ENCODE measurements around the gene MFNG.
A peak's percentile ranks its signal among the peaks of the same experiment; 100 is the strongest.

Gene MFNG

DNA sequence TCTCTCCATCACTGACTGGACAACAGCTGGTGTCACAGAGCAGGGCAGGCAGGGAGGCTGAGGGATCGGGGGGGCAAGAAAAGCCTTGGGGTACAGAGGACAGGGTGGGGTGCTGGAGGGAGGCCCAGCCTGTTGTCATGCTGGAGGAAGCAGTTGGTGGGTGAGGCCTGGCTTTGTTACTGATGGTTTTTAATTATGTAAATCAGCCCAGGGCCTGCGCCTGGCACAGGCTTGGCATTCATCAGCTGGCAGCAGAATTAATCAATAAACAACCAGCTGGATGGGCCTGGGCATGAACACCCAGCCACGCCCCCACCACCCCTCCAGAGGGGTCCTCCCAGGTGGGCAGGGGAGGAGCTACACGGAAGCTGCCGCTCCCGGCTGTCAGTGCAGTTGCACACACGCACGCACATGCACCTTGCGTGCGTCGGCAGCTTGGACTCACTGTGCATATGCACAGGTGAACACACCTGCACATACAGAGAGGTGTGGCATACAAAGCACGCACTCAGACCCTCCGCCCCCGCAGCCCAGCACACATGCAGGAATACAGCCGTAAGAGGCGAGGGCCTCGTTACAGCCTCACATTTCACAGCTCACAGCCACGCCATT lies 37.6 kb downstream of the MFNG start:
- DNase-seq (ENCODE audit: low read depth) = no peak

GRCh38 chr22:37445501-37445900 lies 40.7 kb downstream of the MFNG start:
- no peak for DNase-seq (ENCODE audit: low read depth)

- DNase-seq (ENCODE audit: low read depth) = no peak
Observed at GRCh38 chr22:37443977-37444376, 42.2 kb downstream of the MFNG start.

DNA sequence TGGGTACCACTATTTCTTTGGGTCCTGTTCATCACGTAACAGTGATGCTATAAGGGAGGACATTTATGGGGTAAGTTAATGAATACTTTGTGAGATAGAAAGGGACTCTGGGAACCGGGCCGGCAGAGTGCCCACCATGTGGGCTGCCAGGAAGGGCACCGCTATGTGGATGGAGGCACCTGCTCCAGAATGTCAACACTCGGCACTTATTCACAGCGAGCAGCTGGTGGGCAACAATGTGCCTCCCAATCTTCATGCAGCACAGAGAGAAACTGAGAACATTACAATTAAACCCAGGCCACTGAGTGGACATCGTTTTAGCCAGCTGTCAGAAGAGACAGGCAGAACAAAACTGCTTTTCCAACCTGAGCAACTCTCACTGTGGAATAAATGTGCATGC lies 43.1 kb downstream of the MFNG start:
- DNase-seq (ENCODE audit: low read depth) = no peak

GRCh38 chr22:37442537-37442936 lies 43.6 kb downstream of the MFNG start:
- no peak for DNase-seq (ENCODE audit: low read depth)

- DNase-seq (ENCODE audit: low read depth) = no peak
Observed at GRCh38 chr22:37442135-37442534, 44.0 kb downstream of the MFNG start.

- DNase-seq (ENCODE audit: low read depth) = no peak
Observed at GRCh38 chr22:37440875-37441274, 45.3 kb downstream of the MFNG start.

GRCh38 chr22:37439347-37439746 lies 46.8 kb downstream of the MFNG start:
- DNase-seq (ENCODE audit: low read depth) = no peak

- no peak for DNase-seq (ENCODE audit: low read depth)
Observed at GRCh38 chr22:37435970-37436603, 50.1 kb downstream of the MFNG start.

- no peak for DNase-seq (ENCODE audit: low read depth)
Observed at GRCh38 chr22:37433786-37434185, 52.4 kb downstream of the MFNG start.

DNA sequence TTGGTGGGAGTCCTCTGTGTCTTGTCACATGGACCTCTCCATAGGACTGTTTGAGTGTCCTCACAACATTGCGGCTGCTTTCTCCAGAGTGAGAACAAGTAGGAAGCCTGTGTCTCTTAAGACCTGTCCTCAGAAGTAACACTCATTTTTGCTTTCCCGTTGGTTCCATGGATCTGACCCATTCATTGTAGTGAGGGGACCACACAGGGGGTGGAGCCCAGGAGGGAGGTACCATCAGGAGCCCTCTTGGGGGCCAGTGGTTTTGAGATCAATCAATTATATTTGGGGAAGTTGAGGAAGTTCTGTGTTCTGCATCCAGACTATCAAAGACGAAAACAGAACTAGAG lies 53.5 kb downstream of the MFNG start:
- no peak for DNase-seq (ENCODE audit: low read depth)

GRCh38 chr22:37431801-37432707 lies 54.1 kb downstream of the MFNG start:
- DNase-seq (ENCODE audit: low read depth) = peak; percentile 97

DNA sequence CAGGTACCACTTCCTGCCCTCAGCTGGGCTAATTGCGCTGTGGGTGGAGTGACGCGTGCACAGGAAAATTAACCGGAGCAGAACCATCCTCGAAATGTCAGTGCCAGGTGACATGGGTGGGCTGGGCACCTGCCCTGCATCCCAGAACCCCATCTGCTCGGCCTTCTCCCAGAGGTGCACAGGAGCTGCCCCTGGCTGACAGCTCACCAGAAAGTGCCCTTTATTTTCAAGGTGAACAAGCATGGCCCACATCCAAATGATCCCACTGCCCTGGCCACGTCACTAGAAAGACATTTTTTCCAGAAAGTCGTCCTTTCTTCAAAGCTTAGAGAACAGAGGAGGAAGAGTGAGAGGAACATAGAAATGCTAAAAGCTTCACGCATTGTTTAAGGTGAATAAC lies 54.8 kb downstream of the MFNG start:
- DNase-seq (ENCODE audit: low read depth) = no peak

GRCh38 chr22:37430941-37431340 lies 55.2 kb downstream of the MFNG start:
- no peak for DNase-seq (ENCODE audit: low read depth)

DNA sequence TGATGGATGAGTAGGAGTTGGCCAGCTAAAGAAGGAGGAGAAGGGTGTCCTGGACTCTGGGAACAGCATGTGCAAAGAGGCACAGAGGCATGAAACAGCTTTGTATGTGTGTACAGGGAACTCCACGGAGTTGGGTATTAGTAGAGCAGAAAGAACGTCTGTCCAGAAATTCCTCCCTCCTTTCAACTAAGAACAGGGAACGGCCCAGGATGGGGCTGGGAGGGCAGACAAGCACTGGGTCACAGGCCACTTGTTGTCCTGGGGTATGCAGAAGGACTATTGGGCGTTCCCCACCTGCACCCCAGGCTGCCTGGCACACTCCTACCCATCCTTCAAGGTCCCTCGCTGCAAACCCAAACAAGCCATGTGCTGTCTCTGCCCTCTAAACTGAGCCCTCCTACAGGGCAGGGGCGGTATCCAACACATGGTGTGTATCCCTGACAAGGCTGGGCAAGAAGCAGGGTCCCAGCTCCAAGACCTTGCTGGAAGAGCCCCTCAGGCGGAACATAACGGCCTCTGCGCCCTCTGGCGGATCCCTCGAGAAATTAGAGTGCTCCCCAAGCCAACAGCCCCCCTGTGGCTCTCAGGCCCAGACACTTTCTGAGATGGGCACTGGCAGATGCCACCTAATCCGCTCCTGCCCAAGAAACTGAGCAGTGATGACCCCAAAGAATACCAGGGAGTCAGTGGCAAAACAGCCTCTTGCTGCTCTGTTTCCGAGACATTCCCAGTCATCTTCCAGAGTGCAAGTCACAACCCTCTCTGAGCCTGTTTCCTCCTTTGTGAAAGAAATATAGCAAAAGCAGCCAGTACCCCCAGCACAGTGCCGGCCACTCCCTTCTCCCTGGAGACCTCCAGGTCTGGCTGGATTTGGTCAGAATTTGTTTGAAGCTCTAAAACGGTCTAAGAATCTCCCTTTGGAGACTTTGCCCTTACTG lies 57.3 kb downstream of the MFNG start:
- DNase-seq (ENCODE audit: low read depth) = no peak

DNA sequence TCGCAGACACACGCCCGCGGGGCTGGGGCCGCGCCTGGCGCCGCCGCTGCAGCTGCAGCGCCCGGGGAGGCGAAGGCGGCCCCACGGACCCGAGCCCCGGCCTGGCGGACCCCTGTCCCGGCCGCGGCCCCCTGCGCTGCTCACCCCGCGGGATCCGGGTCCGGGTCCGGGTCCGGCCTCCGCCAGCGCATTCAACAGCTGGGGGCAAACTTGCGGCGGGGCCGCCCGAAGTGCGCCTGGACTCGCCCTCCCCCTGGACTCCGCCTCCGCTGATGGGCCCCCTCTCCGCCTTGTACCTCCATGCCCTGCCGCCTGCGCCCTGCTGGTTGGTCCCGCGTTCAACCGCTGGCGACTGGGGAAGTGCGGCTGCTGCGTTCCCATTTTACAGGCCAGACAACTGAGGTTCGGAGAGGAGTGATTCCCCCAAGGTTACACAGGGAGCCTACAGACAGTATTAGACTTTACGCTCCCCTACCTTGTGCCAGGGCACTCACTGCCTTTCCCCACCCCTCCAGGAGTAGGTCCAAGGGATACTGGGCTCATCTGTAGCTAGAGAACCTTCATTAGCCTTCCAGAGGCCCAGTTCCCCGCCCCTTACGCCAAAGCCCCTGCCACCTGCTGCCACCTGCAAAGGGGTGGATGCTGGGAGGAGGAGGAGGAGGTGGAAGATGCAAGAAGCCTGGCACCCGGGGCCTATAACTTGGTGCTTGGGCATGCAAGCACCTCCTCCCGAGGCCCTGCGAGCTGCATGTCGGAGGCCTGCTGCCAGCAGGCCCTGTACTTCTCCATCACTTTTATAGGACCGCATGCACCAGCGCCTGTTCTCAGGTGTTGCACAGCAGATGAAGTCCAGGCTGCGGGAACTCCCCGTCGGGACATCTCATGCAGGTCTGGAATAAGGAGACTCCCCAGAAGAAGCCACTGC lies 58.2 kb downstream of the MFNG start:
- DNase-seq (ENCODE audit: low read depth) = no peak

- no peak for DNase-seq (ENCODE audit: low read depth)
Observed at GRCh38 chr22:37427135-37427710, 59.0 kb downstream of the MFNG start, which contains the start of gene ELFN2. ELFN2 (minus strand) TSS chr22:37427479; CDS start chr22:37375534, 51,945 bp downstream.

GRCh38 chr22:37426706-37427134 lies 59.5 kb downstream of the MFNG start:
- no peak for DNase-seq (ENCODE audit: low read depth)

- DNase-seq (ENCODE audit: low read depth) = no peak
Observed at GRCh38 chr22:37425800-37426705, 60.1 kb downstream of the MFNG start.

Measured in non-pigmented ciliary epithelial cell (primary cell).